Activated T-helper 9 cell treated with anti-CD3 and anti-CD28 coated beads, Interleukin-2, amount 50 U/mL, for 16 hours (primary cell): ENCODE results near the gene ACSF2.

Source experiments
- DNase-seq: peaks from one replicate; pipeline ENCODE4 v3.0.0-alpha.2; 2020; ENCODE audit warnings: low read depth

The ACSF2 gene

DNA sequence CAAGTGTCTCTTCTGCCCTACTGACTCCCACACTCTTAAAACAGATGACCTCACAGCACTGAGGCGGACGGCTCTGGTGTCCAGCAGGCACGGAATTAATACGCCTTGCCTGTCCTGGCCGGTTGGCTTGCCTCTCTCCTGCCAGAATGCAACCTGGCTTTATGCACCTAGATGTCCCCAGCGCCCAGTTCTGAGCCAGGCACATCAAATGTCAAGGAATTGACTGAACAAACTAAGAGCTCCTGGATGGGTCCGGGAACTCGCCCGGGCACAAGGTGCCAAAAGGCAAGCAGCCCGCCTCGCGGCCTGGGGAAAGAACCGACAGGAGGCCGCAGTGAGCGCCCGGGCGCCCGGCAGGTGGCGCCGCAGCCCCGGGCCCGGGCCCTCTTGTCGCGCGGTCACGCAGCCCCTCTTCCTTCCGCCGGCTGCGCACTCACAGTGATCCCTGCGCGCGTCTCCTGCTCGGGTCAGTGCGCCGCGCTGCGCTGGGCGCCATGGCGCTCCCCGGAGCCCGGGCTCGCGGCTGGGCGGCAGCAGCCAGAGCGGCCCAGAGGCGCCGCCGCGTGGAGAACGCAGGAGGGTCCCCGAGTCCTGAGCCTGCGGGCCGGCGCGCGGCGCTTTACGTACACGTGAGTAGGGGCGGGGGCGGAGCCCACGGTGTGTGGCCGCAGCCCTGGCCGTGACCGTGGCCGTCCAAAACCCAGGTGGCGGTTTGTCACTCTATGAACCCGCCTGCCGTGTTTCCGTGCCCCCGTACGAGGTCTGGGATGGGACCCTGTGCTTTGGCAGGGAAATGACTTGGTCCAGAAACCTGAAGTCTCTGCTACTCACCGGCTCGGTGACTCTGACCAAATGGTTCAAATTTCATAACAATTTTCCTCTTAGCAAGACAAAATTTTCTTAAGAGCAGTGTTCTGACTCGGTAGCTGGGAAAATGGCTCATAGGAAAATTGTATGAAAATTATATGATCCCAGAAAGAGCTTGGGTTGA lies 52.7 kb downstream of the ACSF2 start, which contains the start of gene RSAD1:
Gene RSAD1 (plus strand): TSS at position 470 of the 991 bp plus-strand sequence. CDS start 25 bp downstream, at position 495.
- peak; percentile 80 for DNase-seq

DNA sequence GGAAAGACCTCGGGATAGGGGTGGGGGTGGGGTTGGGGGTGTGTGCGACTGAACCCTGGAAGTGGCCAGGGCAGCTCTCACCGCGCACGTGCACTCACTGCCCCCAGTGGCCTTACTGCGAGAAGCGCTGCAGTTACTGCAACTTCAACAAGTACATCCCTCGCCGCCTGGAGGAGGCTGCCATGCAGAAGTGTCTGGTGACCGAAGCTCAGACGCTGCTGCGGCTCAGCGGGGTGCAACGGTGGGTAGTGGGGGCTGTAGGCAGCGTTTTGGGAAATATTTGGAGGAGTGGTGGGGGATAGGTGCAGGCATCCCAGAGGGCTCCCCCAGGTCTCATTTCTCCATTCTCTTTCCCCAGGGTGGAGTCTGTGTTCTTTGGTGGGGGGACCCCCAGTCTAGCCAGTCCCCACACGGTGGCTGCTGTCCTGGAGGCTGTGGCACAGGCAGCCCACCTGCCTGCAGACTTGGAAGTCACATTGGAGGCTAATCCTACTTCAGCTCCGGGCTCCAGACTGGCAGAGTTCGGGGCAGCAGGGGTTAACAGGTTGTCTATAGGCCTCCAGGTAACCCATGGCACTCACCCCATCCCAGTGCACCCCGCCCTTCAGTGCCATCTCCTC lies 53.6 kb downstream of the ACSF2 start:
- DNase-seq = peak; percentile 53

DNA sequence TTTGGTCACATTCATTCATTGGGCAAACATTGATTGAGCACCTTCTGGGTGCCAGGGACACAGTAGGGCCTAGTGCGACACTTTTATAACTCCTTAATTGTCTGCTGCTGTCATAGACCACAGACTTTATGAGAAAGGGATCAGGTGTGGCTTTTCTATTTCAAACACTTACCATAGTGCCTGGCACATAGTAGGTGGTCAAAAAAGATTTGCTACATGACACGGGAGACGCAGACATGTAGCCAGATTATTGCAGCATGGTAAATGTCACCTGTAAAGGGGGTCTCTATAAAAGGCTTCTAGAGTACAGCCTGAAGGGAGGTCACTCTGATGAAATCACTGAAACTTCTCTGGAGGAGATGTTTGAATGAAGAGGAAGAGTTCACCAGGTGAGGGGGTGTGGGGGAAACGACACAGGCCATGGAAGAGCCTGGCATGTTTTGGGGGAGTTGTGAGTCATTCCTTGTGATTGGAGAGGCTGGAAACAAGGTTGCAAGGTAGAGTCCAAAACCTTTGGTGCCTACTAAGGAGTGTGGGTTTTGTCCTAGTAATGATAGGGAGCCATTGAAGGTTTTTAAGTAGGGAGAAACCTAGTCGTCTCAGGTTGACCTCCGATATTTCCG lies 54.2 kb downstream of the ACSF2 start:
- DNase-seq = no peak

DNA sequence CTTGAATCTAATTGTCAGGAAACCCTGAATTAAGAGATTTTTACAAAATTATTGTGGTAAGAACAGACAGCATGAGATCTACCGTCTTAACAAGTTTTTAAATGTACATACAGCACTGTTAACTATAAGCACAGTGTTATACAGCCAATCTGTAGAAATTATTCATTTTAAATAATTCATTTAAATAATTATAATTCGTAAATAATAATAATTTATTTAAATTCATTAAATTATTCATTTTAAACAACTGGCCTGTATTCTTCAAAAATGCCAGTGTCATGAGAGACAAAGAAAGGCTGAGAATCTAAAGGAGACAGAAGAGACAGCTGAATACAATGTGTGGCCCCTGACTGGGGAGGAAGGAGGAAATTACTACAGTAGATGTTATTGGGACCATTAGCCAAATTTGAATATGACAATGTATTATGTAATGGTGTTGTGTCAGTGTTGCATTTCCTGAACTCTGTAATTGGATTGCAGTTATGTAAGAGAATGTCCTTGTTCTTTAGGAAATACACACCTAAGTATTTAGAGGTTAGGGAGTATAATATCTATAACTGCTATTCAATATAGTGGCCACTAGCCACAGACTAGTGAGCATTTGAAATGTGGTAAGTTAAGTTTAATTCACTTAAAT lies 55.0 kb downstream of the ACSF2 start:
- no peak for DNase-seq

DNA sequence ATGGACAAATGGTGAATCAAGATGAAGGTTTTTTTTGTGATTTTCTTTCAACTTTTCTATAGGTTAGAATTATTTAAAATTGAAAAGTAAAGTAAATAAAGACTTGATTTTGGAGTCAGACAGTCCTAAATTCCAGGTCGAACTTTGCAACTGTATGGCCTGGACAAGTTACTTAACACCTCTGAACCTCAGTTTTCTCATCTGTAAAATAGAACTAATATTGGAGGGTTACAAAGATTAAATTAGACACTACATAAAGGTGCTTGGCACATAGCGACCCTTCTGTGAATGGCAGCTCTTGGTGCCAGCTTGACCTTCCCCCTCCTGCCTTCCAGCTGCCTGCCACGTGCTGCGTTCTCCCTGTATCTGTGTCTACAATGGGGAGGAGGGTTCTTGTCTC lies 55.6 kb downstream of the ACSF2 start:
- no peak for DNase-seq

DNA sequence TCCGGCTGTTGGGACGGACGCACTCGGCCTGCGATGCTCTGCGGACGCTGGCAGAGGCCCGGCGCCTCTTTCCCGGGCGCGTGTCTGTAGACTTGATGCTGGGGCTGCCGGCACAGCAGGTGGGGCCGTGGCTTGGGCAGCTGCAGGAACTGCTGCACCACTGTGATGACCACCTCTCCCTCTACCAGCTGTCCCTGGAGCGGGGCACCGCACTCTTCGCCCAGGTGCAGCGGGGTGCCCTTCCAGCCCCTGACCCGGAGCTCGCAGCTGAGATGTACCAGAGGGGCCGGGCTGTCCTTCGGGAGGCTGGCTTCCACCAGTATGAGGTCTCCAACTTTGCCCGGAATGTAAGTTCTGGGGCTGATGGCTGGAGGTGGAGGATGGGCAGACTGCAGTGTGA lies 56.1 kb downstream of the ACSF2 start:
- no peak for DNase-seq

DNA sequence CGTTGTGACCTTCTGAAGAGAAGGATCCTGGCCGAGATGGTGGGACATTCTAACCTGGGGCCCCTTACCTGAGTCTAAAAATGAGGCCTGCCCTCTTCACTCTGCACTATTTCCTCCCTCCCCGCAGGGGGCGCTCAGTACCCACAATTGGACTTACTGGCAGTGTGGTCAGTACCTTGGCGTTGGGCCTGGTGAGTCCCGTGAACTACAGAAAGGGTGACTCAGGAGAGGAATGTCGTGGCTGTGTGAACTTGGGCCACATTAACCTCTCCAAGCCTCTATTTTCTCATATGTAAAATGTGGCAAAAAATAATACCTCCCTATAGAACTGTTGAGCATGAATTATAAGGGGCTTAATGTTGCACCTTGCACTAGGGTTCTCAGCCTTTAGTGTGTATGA lies 56.5 kb downstream of the ACSF2 start:
- peak; percentile 59 for DNase-seq

DNA sequence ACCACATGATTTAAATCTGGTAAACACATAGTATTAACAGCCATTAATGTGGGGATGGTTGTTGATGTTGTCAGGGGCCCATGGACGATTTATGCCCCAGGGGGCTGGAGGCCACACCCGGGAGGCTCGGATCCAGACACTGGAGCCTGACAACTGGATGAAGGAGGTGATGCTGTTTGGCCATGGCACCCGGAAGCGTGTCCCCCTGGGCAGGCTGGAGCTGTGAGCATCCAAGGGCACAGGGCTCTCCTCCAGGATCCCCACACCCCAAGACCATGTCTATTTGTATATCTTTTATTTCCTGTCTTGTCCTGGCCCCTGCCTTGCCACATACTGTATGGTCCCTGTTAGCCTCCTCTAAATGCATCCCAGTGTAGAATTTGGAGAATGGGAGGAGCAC lies 57.2 kb downstream of the ACSF2 start:
- no peak for DNase-seq

DNA sequence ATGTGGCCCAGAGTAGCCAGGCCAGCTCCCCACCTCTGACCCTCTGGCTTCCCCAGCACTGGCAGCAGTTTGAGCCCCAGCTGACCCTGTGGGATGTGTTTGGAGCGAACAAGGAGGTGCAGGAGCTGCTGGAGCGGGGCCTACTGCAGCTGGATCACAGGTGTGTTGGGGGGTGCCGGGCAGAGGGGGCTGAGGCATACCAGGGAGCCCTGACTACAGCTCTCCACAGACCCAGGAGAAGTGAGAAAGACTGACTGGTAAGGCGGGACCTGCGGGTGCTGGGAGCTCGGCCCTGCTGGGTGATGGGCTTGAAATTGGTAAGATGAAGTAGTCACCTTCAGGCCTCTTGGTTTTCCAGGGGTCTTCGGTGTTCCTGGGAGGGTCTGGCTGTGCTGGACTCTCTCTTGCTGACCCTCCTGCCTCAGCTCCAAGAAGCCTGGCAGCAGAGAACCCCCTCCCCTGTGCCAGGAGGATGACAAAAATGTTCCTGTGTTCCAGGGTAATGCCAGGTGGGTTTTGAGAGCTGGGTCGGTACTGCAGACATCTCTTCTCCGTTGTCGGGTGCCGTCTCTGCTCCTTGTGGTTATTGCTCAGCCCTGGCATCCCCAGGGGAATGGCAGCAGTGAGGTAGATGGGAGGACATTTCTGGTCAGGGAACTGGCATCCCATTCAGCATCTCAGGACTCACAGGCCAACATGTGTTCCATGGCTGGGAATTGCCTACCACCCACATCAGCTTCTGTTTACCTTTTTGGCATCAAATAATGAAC lies 58.6 kb downstream of the ACSF2 start:
- DNase-seq = no peak

DNA sequence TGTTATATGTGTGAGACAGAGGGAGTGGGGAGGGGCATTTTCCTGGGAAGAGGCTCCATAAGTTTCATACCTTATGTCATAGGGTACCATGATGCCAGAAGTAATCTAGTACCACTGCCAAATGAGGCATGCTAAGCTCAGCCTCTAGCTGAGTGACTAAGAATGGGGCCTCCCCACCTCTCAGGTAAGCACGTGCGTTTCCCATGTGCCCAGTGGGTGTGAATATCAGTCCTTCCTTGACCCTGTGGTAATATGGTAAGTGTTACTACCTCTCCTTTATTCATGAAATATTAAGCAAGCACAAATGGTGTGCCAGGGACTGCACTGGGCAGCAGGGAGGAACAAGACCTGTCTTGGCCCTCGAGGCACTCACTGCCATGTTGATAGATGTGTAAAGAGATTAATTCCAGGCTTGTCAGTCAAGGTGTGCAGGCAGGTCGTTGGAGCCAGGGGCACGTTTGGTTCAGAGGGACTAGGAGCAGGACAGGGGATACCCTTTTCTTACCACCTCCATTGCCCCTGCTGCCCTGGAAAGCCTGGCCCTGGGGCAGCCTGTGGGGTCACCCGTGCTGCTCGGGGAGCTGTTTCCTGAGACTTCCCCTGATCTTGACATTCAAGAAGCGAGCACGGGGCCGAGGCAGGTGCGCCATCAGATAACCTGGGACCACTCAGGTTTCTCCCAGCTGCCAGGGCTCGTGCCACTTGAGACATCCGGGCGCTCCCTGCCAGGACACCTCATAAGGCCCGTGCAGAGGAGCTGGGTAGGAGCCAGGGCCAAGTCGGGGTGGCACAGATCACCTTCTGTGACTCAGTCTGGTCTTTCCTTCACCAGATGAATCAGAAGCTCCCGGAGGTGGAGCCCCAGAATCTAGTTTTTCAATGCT lies 61.4 kb downstream of the ACSF2 start:
- no peak for DNase-seq

DNA sequence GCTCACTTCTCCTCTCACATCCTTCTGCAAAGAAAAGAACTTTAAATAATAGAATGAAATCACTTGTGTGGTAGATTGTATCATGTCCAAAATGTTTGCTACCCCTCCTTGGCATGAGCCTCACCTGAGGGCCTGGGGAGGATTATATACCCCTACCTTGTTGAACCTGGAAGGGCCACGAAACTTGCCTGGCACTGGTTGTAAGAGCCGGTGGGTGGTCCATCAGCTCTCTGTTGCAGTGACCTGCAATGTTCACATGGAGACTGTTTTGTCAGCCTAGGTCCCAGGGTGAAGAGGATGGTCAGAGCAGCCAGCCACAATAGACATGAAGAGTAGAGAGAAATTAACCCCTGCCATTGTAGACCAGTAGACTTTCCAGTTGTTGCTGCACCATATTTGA lies 62.9 kb downstream of the ACSF2 start:
- DNase-seq = no peak

DNA sequence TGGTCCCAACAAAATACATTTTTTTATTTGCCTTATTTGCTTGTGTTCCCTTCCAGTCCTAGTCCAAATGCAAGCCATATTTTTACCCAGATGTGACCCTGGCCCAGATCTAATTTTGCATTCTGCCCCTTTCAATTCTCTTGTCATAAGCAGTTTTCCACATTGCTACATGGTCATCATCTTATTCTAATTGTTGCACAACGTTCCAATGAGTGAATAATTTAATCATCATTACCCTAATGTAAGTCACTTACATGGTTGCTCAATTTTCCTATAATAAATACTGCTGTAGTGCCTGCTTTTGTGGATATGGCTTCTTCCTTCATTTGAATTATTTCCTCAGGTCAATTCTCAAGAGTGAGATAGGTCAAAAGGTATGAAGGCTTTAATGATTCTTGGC lies 65.5 kb downstream of the ACSF2 start:
- no peak for DNase-seq

DNA sequence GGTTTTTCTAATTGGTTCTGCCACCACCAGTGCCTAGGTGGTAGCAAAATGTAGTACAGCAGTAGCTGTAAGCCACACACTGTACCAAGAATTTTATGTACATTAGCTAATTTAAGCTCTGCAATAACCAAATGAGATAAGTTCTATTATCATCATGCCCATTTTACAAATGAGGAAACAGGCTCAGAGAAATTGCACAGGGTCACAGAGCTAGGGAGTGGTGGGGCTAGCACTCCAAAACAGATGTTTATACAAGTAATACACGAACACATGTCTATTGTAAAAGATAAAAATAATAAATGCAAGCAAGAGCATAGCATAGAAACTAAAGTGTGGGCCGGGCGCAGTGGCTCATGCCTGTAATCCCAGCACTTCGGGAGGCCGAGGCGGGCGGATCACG lies 66.2 kb downstream of the ACSF2 start:
- no peak for DNase-seq

DNA sequence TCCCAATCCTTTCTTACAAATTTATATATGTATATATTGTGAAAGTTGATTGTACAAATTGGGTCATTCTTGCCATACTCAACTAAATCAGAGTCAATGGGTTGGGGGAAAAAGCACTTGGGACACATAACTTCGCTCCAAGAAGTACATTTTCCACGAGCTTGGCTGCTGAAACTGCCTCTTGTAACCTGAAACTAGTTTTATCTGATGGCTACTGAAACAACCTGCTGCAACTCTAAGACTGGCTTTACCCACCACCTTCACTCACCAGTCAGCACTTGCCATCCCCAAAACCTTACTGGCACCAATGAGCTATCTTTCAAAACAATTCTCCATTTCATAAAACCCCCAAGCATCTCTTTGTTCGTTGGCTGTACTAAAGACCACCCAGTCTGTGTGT lies 67.7 kb downstream of the ACSF2 start:
- DNase-seq = no peak

DNA sequence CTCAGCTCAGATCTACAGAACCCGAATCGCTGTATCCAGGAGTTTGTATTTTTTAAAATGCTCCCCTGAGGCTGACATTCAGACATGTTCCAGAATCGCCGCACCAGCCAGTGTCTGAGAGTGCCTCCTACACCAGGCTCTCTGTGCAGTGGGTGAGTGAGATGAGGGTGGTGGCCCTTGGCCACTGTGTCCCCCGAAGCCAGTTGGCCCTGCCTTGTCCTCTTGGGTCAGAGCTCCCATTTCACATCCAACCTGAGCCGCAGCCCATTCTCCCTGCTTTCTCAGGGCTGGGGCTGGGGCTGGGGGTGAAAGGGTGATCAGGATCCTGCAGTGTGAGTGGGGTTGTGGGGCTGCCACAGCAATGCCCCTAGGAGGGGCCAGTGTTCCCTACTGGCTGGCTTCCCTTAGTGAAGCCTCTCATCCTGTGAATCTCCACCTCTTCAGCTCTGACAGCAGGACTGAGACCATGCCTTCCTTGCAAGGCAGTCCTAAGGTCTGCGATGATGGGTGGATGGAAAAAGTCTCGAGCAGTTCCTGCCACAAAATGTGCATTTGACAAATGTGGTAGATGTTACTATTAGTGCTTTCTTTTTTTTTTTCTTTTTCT lies 69.3 kb downstream of the ACSF2 start:
- no peak for DNase-seq

DNA sequence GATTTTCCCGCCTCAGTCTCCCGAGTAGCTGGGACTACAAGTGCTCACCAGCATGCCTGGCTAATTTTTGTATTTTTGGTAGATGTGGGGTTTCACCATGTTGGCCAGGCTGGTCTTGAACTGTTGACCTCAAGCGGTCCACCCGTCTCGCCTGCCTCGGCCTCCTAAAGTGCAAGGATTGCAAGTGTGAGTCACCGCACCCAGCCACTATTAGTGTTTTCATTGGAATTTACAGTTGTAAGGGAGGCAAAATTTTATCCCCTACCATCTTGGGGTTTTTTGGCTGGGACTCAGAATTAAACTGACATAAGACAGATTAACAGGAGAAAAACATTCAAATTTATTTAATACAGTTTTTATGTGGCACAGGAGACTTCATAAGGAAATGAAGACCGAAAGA lies 69.9 kb downstream of the ACSF2 start:
- no peak for DNase-seq

DNA sequence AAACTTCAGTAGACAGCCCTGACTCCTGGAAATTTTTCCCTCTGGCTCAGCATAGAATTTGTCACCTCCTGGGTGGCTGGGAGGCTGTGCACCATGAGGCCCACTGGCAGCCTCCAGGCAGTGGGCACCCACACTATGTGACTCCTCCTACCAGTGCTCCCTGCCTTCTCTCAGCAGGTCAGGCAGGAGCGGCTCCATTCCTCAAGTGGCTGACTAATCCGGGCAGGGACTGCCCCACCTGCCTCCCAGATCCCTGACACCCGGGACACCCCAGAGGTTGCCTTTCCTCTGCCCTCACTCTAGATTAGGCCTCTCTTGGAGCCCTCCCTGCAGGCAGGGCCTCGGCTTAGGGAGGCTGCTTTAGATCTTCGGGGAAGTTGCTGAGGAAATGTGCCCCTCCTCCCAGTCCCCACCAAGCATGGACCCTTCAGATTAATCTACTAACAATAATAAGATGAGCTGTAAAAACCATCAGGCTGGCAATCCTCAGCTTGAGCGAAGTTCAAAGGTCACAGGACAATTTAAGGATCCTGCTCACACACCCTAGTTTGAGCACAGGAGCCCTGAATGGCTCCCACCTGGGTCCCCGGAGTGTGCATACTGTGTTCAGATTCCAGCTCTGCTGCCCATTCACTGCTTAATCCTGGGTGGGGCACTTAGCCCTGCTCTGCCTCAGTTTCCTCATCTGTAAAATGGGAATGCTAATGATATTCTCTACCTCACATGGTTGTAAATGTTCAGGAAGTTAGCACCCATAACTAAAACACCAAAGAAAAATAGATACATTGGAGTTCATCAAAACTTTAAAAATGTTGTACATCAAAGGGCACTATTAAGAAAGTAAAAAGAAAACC lies 72.2 kb downstream of the ACSF2 start:
- DNase-seq = no peak

DNA sequence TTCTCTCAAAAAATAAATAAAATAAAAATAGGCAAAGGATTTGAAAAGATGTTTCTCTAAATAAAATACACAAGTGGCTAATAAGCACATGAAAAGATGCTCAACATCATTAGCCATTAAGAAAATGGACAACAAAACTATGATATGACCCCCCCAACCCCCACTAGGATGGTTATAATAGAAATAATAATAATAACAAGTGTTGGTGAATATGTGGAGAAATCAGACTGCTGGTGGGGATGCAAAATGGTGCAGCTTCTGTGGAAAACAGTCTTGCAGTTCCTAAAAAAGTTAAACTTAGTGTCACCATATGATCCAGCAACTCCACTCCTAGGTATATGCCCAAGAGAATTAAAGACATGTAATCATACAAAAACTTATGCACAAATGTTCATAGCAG lies 73.3 kb downstream of the ACSF2 start:
- DNase-seq = no peak

DNA sequence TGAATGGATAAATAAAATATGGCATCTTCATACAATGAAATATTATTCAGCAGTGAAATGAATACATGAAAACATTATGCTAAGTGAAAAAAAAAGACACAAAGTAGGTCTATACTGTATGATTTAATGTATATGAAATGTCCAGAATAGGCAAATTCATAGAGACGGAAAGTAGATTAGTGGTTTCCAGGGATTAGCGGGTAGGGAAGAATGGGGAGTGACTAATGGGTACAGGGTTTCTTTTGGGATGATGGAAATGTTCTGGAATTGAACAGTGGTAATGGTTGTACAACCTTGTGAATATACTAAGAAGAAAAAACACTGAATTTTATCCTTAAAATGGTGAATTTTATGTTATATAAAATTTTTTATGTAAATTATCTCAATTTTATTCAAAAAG lies 73.7 kb downstream of the ACSF2 start:
- no peak for DNase-seq
